Measurements from ENCODE around the gene POP4. TPM values are rescaled to one million over a fixed set of nuclear protein-coding genes. Genes with fewer than 3 reads are reported as not detected.

Gene POP4
- total and polyA plus RNA-seq, 2 of the 4 experiments (the other 2 are of a cell fraction): 65.1 to 87.2 TPM

GRCh38 chr19:29662604-29663404, 56.7 kb downstream of the POP4 start:
- H2BK5ac ChIP-seq (ENCODE audit: low read depth, low read length, poor library complexity, severe bottlenecking): peak overlapping the region; percentile 88
- H3K4ac ChIP-seq (ENCODE audit: low read depth, low read length): peak overlapping the region; percentile 95
- peak overlapping the region; percentile 59 for H3K4me2 ChIP-seq (ENCODE audit: low read depth, low read length)
- in situ Hi-C loops (cut with MboI; ENCODE audit: low sequenced_read_pairs): no loop called here
- no TSS peak for BruUV-seq (replicated peaks)
- H2BK20ac ChIP-seq (ENCODE audit: low read depth, low read length): peak overlapping the region; percentile 92
- peaks cover 17% of the 10 kb centered on the region for H4K20me1 ChIP-seq (ENCODE audit: insufficient read depth, low read length)
- peak overlapping the region; percentile 99 for H4K91ac ChIP-seq (ENCODE audit: insufficient read depth, low read depth, low read length)
- intact Hi-C loops (cut with micrococcal nuclease): loop anchor here (1.0 to 2.0 kb wide), 2 partner anchors 53 to 54 kb away; no protein-coding TSS in a partner anchor
- peaks cover 27% of the 10 kb centered on the region for H3K4me1 ChIP-seq (ENCODE audit: control insufficient read depth, insufficient read depth, low read length)
- dilution Hi-C loops (cut with HindIII; ENCODE audit: low sequenced_read_pairs, unreplicated experiment): no loop called here
- peak overlapping the region; percentile 95 for H3K14ac ChIP-seq (replicated peaks; ENCODE audit: low read depth, low read length)
- H2AFZ ChIP-seq (replicated peaks; ENCODE audit: low read length, poor library complexity): peak overlapping the region; percentile 89
- H2AK5ac ChIP-seq (ENCODE audit: low read depth, low read length): peak overlapping the region; percentile 96
- H3K23ac ChIP-seq (ENCODE audit: low read depth, low read length): peak overlapping the region; percentile 88
- peak overlapping the region; percentile 68 for H3K9ac ChIP-seq (ENCODE audit: low read depth, low read length)
- peak overlapping the region; percentile 92 for H3K18ac ChIP-seq (ENCODE audit: low read depth, low read length)
- POLR2A ChIA-PET (ENCODE audit: unreplicated experiment): interaction anchor here (0.5 kb wide), 1 partner anchor 161 kb away, joined by 11 read pairs; no protein-coding TSS in a partner anchor
- peak overlapping the region; percentile 11; the same call in 1 of the 2 replicates for H3K4me3 ChIP-seq (ENCODE audit: insufficient read depth, low read depth, low read length)
- H3K79me1 ChIP-seq (ENCODE audit: low read depth in 1 of 2, low read length in 2 of 2): peaks cover 0 to 28% of the 10 kb centered on the region in 2 experiments; a peak in 2 of 4 replicates
- peak overlapping the region; percentile 88 for H3K56ac ChIP-seq (ENCODE audit: extremely low read depth, insufficient read depth, low read length)
- H3K27ac ChIP-seq (ENCODE audit: insufficient read depth, low read length): peak overlapping the region; percentile 95
- H3K36me3 ChIP-seq (ENCODE audit: control insufficient read depth, insufficient read depth, low read length): no peaks in the 10 kb centered on the region
- ATAC-seq (ENCODE audit: low read depth) (peak; percentile 60), DNase-seq (peak; percentile 94)
- peak overlapping the region; percentile 99; the same call in 2 of the 3 replicates for H2BK15ac ChIP-seq (ENCODE audit: low read depth, low read length)
- peaks cover 12% of the 10 kb centered on the region for H3K9me1 ChIP-seq (ENCODE audit: insufficient read depth, low read length)
- H3K9me3 ChIP-seq (ENCODE audit: control insufficient read depth, insufficient read depth, low read length): no peaks in the 10 kb centered on the region
- CTCF ChIA-PET: interaction anchor here (0.9 to 2.2 kb wide), 3 partner anchors 9 to 54 kb away, joined by 4 to 7 read pairs (median 4); no protein-coding TSS in a partner anchor
- WGBS, 2 experiments (ENCODE audit: extremely low coverage in 2 of 2, insufficient read length in 1 of 2): 50% methylated on average over 2 of the region's 17 CpGs; no CpG with 5 or more reads in 1 of the 2 experiments
- peak overlapping the region; percentile 95 for H2AK9ac ChIP-seq (replicated peaks; ENCODE audit: low read depth, low read length, poor library complexity)
- peak overlapping the region; percentile 97 for H2BK120ac ChIP-seq (ENCODE audit: low read depth, low read length)
- H4K5ac ChIP-seq (ENCODE audit: low read depth, low read length): peak overlapping the region; percentile 88
- peak overlapping the region; percentile 87 to 98 for H4K8ac ChIP-seq (ENCODE audit: low read depth in 2 of 2, low read length in 2 of 2)
- no peaks in the 10 kb centered on the region for H3K27me3 ChIP-seq (ENCODE audit: control insufficient read depth, insufficient read depth, low read length)
- TF ChIP-seq CEBPB (IDR thresholded peaks at IDR 0.05; ENCODE audit: low read depth, low read length): 0 out of 2 replicates have a peak, but pooled peaks have one; percentile 19
- TF ChIP-seq USF2 (IDR thresholded peaks at IDR 0.05; ENCODE audit: low read depth, low read length): no peak
- no peak for TF ChIP-seq SMC3 (IDR thresholded peaks at IDR 0.05; ENCODE audit: low read depth, low read length)
- no peak for TF ChIP-seq NFE2L2 (IDR thresholded peaks at IDR 0.05; ENCODE audit: low read depth, low read length)
- TF ChIP-seq POLR2A (IDR thresholded peaks at IDR 0.05; ENCODE audit: low read depth, low read length): peak; percentile 45; the same call in 1 of the 2 replicates
- no peak for TF ChIP-seq MAFK (IDR thresholded peaks at IDR 0.05; ENCODE audit: low read depth, low read length)
- TF ChIP-seq CHD1 (IDR thresholded peaks at IDR 0.05; ENCODE audit: low read depth, low read length): no peak
- no peak for TF ChIP-seq ELK1 (IDR thresholded peaks at IDR 0.05; ENCODE audit: borderline replicate concordance, low read depth, low read length)
- peak; percentile 80 for TF ChIP-seq FOS (IDR thresholded peaks at IDR 0.05; ENCODE audit: low read depth, low read length)
- no peak for TF ChIP-seq RFX5 (IDR thresholded peaks at IDR 0.05; ENCODE audit: low read depth, low read length)
- peak; percentile 78 for TF ChIP-seq MAZ (IDR thresholded peaks at IDR 0.05; ENCODE audit: borderline replicate concordance, low read depth, low read length)
- TF ChIP-seq MXI1 (IDR thresholded peaks at IDR 0.05; ENCODE audit: borderline replicate concordance, low read depth, low read length): 0 out of 2 replicates have a peak, but pooled peaks have one; percentile 44
- TF ChIP-seq RCOR1 (IDR thresholded peaks at IDR 0.05; ENCODE audit: insufficient replicate concordance, low read length): peak; percentile 74
